Measurements from ENCODE around the gene STARD5.
A peak's percentile ranks its signal among the peaks of the same experiment; 100 is the strongest.
"Not testable (repeated sequence)": the region's sequence is repeated elsewhere in the genome, so short reads cannot be mapped to it uniquely, and the experiment has no call there.

STARD5 gene

GRCh38 chr15:81336568-81336967, 12.6 kb upstream of the STARD5 start:
- DNase-seq = peak; percentile 30

GRCh38 chr15:81335631-81336030, 11.7 kb upstream of the STARD5 start:
- no peak for DNase-seq

- no peak for DNase-seq
Observed at GRCh38 chr15:81334768-81335435, 11.0 kb upstream of the STARD5 start.

GRCh38 chr15:81333363-81333762, 9.4 kb upstream of the STARD5 start:
- no peak for DNase-seq

- DNase-seq = no peak
Observed at GRCh38 chr15:81332326-81332725, 8.4 kb upstream of the STARD5 start.

GRCh38 chr15:81331600-81331999, 7.7 kb upstream of the STARD5 start:
- DNase-seq = no peak

GRCh38 chr15:81331141-81331540, 7.2 kb upstream of the STARD5 start:
- DNase-seq = not testable (repeated sequence)

GRCh38 chr15:81330366-81331090, 6.6 kb upstream of the STARD5 start:
- DNase-seq = no peak

- DNase-seq = no peak
Observed at GRCh38 chr15:81329446-81329845, 5.5 kb upstream of the STARD5 start.

- no peak for DNase-seq
Observed at GRCh38 chr15:81327516-81327915, 3.6 kb upstream of the STARD5 start.

GRCh38 chr15:81326466-81327212, 2.7 kb upstream of the STARD5 start:
- DNase-seq = no peak

- no peak for DNase-seq
Observed at GRCh38 chr15:81323559-81323943, 390 bp downstream of the STARD5 start.

- no peak for DNase-seq
Observed at GRCh38 chr15:81322676-81323253, 1.2 kb downstream of the STARD5 start.

- DNase-seq = no peak
Observed at GRCh38 chr15:81321667-81322066, 2.3 kb downstream of the STARD5 start.

GRCh38 chr15:81317642-81318017, 6.3 kb downstream of the STARD5 start:
- no peak for DNase-seq

- no peak for DNase-seq
Observed at GRCh38 chr15:81316267-81316666, 7.7 kb downstream of the STARD5 start.

- no peak for DNase-seq
Observed at GRCh38 chr15:81315452-81316175, 8.3 kb downstream of the STARD5 start.

GRCh38 chr15:81314378-81314777, 9.6 kb downstream of the STARD5 start:
- no peak for DNase-seq

GRCh38 chr15:81313686-81314085, 10.3 kb downstream of the STARD5 start:
- DNase-seq = no peak

- no peak for DNase-seq
Observed at GRCh38 chr15:81312790-81313543, 11.0 kb downstream of the STARD5 start.

GRCh38 chr15:81311752-81312464, 12.0 kb downstream of the STARD5 start:
- no peak for DNase-seq
